NT2/D1 (cell line): Measurements from ENCODE around the gene RAB5IF.

ENCODE experiments used
- SUZ12 ChIP-seq: IDR thresholded peaks from 2 replicates; pipeline ENCODE4 v1.6.1; 2011; ENCODE audit not compliant: insufficient read length, insufficient read depth; ENCODE audit errors: extremely low read depth
- YY1 ChIP-seq: IDR thresholded peaks from 2 replicates; pipeline ENCODE4 v1.6.1; 2011; ENCODE audit not compliant: insufficient read length, insufficient read depth
- ZNF274 ChIP-seq: IDR thresholded peaks from 2 replicates; pipeline ENCODE4 v1.6.1; 2011; ENCODE audit warnings: mild to moderate bottlenecking, low read depth, low read length

DNA sequence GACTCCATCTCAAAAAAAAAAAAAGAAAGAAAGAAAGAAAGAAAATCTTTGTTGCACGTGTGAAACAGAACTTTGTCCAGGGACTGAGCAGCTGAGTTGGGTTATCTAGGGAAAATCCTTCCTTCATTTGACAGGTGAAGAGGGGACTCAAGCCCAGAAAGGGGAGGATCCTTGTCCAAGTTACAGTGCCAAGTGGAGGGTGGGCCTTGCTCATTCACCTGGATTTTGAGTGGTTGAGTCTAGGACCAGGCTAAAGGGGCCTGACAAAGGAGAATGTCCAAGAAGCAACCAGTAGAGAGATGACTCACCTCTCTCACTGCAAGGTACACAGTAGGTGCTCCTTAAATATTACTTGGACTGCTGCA is 29.5 kb upstream of the RAB5IF start:
- TF ChIP-seq YY1 (no peak), SUZ12 (no peak), ZNF274 (no peak)
